GM12878 (cell line): ENCODE results near the gene P4HA3. TPM values are rescaled to one million over a fixed set of nuclear protein-coding genes. Genes with fewer than 3 reads are reported as not detected.

Experiments
- ATAC-seq: fragments of 200-7000 bp; cut with Tn5 transposase; 3 replicates; pipeline ENCODE4 v1.9.1; 2020; ENCODE audit warnings: mild to moderate bottlenecking, moderate library complexity
- BruUV-seq: library from RNA; stranded (reverse); fragments of 400-500 nt; replicated peaks from 2 replicates; lab custom pipeline; 2021; lab: Mats Ljungman, UMichigan
- CTCF ChIA-PET: fragments of 300-600 bp; sonication (Branson Sonifier 250); formaldehyde crosslinking; extraction: SDS; loops from one replicate; lab custom pipeline; 2021; ENCODE audit warnings: inconsistent platforms; lab: Yijun Ruan, JAX
- POLR2A ChIA-PET: fragments of 350-600 bp; formaldehyde crosslinking; extraction: SDS; loops from one replicate; lab custom pipeline; 2021; ENCODE audit warnings: inconsistent platforms; lab: Charles Lee
- RAD21 ChIA-PET: fragments of 300-600 bp; sonication (Branson Sonifier 250); formaldehyde crosslinking; loops from one replicate; lab custom pipeline; 2023; ENCODE audit warnings: antibody characterized with exemption; ENCODE audit not compliant: unreplicated experiment; lab: Charles Lee
- SMC1A ChIA-PET: fragments of 300-600 bp; sonication (Branson Sonifier 250); formaldehyde crosslinking; loops from one replicate; lab custom pipeline; 2023; ENCODE audit not compliant: unreplicated experiment, uncharacterized antibody; lab: Charles Lee
- DNase-seq: peaks from one replicate; pipeline ENCODE4 v3.0.0-alpha.2; 2011; ENCODE audit warnings: low read depth, low spot score
- FAIRE-seq: peaks from 3 replicates; lab custom pipeline; 2011; peaks lifted over from hg19 to GRCh38; lab: Jason Lieb, UNC
- H2AFZ ChIP-seq: 2 replicates; pipeline ENCODE4 v1.6.0; 2011; ENCODE audit warnings: low read depth, low read length, control low read depth; ENCODE audit not compliant: control insufficient read depth
- H3K27ac ChIP-seq: 2 replicates; pipeline ENCODE4 v1.5.1; 2011; ENCODE audit warnings: control low read depth; ENCODE audit not compliant: control insufficient read depth, insufficient read depth
- H3K27me3 ChIP-seq, 2 experiments: replicated peaks in 1 of 2; 2 replicates each; pipeline versions ENCODE4 v1.6.0 to v1.6.1; 2011; ENCODE audit warnings: low read length in 1 of 2; ENCODE audit not compliant: control insufficient read depth in 2 of 2, insufficient read depth in 2 of 2
- H3K36me3 ChIP-seq, 2 experiments: 2 replicates each; pipeline ENCODE4 v1.5.1; 2011; ENCODE audit warnings: low read length in 1 of 2; ENCODE audit not compliant: control insufficient read depth in 2 of 2, insufficient read depth in 2 of 2
- H3K4me1 ChIP-seq: 2 replicates; pipeline ENCODE4 v1.6.1; 2011; ENCODE audit warnings: mild to moderate bottlenecking, low read length, moderate library complexity, mixed read lengths; ENCODE audit not compliant: control insufficient read depth, insufficient read depth
- H3K4me2 ChIP-seq: 2 replicates; pipeline ENCODE4 v1.6.0; 2011; ENCODE audit warnings: control low read depth; ENCODE audit not compliant: control insufficient read depth, insufficient read depth
- H3K4me3 ChIP-seq: fragments of 200-600 bp; sonication (generic); 2 replicates; pipeline ENCODE4 v1.5.1; 2016
- H3K79me2 ChIP-seq: 2 replicates; pipeline ENCODE4 v1.6.0; 2011; ENCODE audit warnings: low read length; ENCODE audit not compliant: control insufficient read depth, insufficient read depth
- H3K9ac ChIP-seq: 2 replicates; pipeline ENCODE4 v1.8.0; 2011; ENCODE audit warnings: low read length, control low read depth, mixed read lengths; ENCODE audit not compliant: control insufficient read depth, insufficient read depth
- H3K9me3 ChIP-seq: replicated peaks from 3 replicates; pipeline ENCODE4 v1.5.1; 2011; ENCODE audit warnings: mild to moderate bottlenecking, low read length; ENCODE audit not compliant: control insufficient read depth, insufficient read depth
- H4K20me1 ChIP-seq: 2 replicates; pipeline ENCODE4 v1.6.0; 2011; ENCODE audit not compliant: control insufficient read depth, insufficient read depth
- NR2F1 ChIP-seq: fragments of 450-650 bp; conservative IDR thresholded peaks from 2 replicates; pipeline ENCODE4 v1.6.1; 2017; ENCODE audit warnings: mild to moderate bottlenecking
- PBX3 ChIP-seq: IDR thresholded peaks from 2 replicates; pipeline ENCODE4 v1.6.1; 2011; ENCODE audit warnings: mild to moderate bottlenecking, low read depth, low read length, moderate library complexity; ENCODE audit not compliant: insufficient replicate concordance
- POLR2AphosphoS2 ChIP-seq: IDR thresholded peaks from 2 replicates; pipeline ENCODE4 v1.6.1; 2011; ENCODE audit warnings: low read depth, mild to moderate bottlenecking, low read length, improper control_type of control experiment, moderate library complexity
- RAD51 ChIP-seq: fragments of 450-650 bp; IDR thresholded peaks from 2 replicates; pipeline ENCODE4 v1.6.1; 2016; ENCODE audit warnings: moderate library complexity, mild to moderate bottlenecking, inconsistent platforms
- WGBS: methylation state at CpG from one replicate; pipeline ENCODE4 v1.1.6; 2016; ENCODE audit warnings: low lambda C conversion rate; ENCODE audit not compliant: insufficient replicate concordance, insufficient coverage; ENCODE audit errors: missing lambda C conversion rate; 5-methylcytosine and 5-hydroxymethylcytosine counted together
- in situ Hi-C: fragments of 300-500 bp; cut with MboI; formaldehyde crosslinking; loops from 9 replicates; pipeline ENCODE4 v1.14.3; 2018; ENCODE audit warnings: mixed read lengths
- intact Hi-C: fragments of 100-400 bp; cut with micrococcal nuclease; formaldehyde crosslinking; loops from one replicate; pipeline ENCODE4 v1.14.2; 2022; ENCODE audit not compliant: unreplicated experiment
- polyA plus RNA-seq, 11 experiments: library from polyadenylated mRNA; depleted of rRNA in 4 of 11; unstranded in 6 of 11; stranded (reverse) in 5 of 11; fragments of >200 nt; fragmentation: Nextera tagmentation in 4 of 11; fragmentation: Illumina TruSeq in 1 of 11; extraction: Ambion mirVana in 4 of 11; extraction: Trizol in 1 of 11; gene quantifications; 1 replicate in 1 of 11; 2 replicates in 10 of 11; pipeline versions ENCODE4 v1.2.1 to v1.2.3, GENCODE V29; 2011 to 2016; ENCODE audit warnings: inconsistent platforms in 2 of 11, missing spikeins in 2 of 11, low read depth in 1 of 11
- total RNA-seq, 4 experiments: library from RNA; depleted of rRNA in 3 of 4; stranded (reverse); fragments of >200 nt in 3 of 4; fragmentation: Illumina TruSeq in 1 of 4; extraction: Trizol in 1 of 4; gene quantifications; 2 replicates each; pipeline versions ENCODE4 v1.2.1 to v1.2.3, GENCODE V29; 2013 to 2021
- TF ChIP-seq, protein P1 (sequence below): IDR thresholded peaks from 2 replicates; pipeline ENCODE4 v1.6.1; 2012; ENCODE audit warnings: low read length, inconsistent platforms
- TF ChIP-seq, protein P2 (sequence below): IDR thresholded peaks from 2 replicates; pipeline ENCODE4 v1.6.1; 2011; ENCODE audit warnings: low read depth, mild to moderate bottlenecking, low read length, moderate library complexity, borderline replicate concordance; ENCODE audit errors: extremely low read depth

Gene P4HA3
- total and polyA plus RNA-seq, 10 of the 15 experiments (the other 5 are each of a cell fraction or from before 2014, with no cell fraction given): 0.08 TPM; not detected in 9

DNA sequence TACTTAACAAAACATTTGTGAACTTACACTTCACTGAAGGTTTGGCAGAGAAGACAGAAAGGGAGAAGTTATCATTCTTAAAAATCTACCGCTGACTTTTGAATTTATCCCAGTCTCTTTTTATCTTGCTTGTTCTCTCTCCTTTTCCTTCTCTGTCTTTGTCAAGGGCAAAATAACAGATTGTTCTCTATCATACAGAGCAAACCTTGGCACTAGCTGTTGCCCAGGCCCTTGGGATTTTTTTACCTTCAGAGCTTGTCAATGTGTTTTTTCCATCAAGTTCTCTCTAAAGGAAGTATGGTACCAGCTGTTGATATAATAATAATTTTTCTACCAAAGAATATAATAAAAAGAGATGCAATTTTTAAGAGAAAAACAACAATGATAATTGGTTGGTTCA lies 73.2 kb downstream of the P4HA3 start:
- Histone ChIP-seq H3K79me2 (no peaks in the 10 kb centered on the region), H3K36me3 (peaks cover 0 to 4% of the 10 kb centered on the region in 2 experiments; a peak in 2 of 4 replicates), H3K9ac (no peak overlapping the region), H3K4me1 (no peaks in the 10 kb centered on the region), H3K27me3 (no peaks in the 10 kb centered on the region), H2AFZ (no peak overlapping the region), H3K9me3 (no peaks in the 10 kb centered on the region), H3K4me3 (no peak overlapping the region), H4K20me1 (no peaks in the 10 kb centered on the region), H3K27ac (no peak overlapping the region), H3K4me2 (no peak overlapping the region)
- TF ChIP-seq RAD51 (no peak), PBX3 (no peak), NR2F1 (no peak), POLR2AphosphoS2 (no peak)
- TF ChIP-seq, protein P1, sequence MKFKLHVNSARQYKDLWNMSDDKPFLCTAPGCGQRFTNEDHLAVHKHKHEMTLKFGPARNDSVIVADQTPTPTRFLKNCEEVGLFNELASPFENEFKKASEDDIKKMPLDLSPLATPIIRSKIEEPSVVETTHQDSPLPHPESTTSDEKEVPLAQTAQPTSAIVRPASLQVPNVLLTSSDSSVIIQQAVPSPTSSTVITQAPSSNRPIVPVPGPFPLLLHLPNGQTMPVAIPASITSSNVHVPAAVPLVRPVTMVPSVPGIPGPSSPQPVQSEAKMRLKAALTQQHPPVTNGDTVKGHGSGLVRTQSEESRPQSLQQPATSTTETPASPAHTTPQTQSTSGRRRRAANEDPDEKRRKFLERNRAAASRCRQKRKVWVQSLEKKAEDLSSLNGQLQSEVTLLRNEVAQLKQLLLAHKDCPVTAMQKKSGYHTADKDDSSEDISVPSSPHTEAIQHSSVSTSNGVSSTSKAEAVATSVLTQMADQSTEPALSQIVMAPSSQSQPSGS: no peak
- TF ChIP-seq, protein P2, sequence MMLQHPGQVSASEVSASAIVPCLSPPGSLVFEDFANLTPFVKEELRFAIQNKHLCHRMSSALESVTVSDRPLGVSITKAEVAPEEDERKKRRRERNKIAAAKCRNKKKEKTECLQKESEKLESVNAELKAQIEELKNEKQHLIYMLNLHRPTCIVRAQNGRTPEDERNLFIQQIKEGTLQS: no peak
- DNase-seq: no peak
- 100% methylated on average over 1 of the region's 1 CpG for WGBS
- ChIA-PET CTCF (interaction anchor here (1.3 to 2.9 kb wide), 2 partner anchors 15 to 17 kb away, joined by 3 to 11 read pairs; no protein-coding TSS in a partner anchor), SMC1A (interaction anchor here (0.7 to 1.0 kb wide), 2 partner anchors 17 to 95 kb away, joined by 3 read pairs; no protein-coding TSS in a partner anchor), RAD21 (interaction anchor here (1.4 kb wide), 1 partner anchor 274 kb away, joined by 3 read pairs; no protein-coding TSS in a partner anchor), POLR2A (no interaction called here)
- intact Hi-C loops (no loop called here), in situ Hi-C loops (no loop called here)
- no peak for ATAC-seq
- BruUV-seq: no TSS peak
- FAIRE-seq: no peak
